ENCODE results near the gene ATP6V0E1.
"Not testable (repeated sequence)": the region's sequence is repeated elsewhere in the genome, so short reads cannot be mapped to it uniquely, and the experiment has no call there.

The ATP6V0E1 gene

DNA sequence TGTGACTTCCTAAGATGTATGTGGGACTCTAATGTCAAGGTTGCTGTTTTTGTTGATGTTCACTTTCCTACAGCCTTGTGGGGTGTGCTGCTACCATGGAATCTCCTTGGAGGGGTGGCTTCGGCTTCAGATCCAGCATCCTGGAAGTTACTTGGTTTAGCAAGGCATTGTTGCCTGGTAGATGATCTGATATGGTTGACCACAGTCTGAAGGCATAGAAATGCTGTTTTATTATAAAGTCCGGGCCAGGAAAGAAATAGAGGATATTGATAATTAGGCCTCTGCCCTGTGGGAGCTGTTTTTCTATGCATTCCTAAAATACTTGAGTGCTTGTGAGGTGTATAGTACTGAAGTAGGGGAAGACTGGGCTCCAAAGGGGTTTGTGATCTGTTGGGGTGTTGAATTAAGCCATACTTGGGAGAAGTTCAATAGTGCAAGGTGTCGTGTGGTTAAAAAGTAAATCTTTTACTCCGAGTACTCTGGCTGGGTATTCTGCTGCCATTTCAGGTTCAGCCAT is 45.3 kb downstream of the ATP6V0E1 start:
- Histone ChIP-seq H3K27ac (ENCODE audit: low read depth, low read length) (no peak overlapping the region), H3K9ac (ENCODE audit: low read depth in 1 of 2, low read length in 2 of 2) (no peak overlapping the region), H3K4me1 (ENCODE audit: control insufficient read depth in 1 of 2, insufficient read depth in 2 of 2, low read length in 2 of 2) (peaks cover 14 to 21% of the 10 kb centered on the region in 2 donors), H3K9me3 (ENCODE audit: control insufficient read depth in 1 of 2, low read length in 2 of 2) (no peaks in the 10 kb centered on the region), H3K36me3 (ENCODE audit: control insufficient read depth in 1 of 2, insufficient read depth in 2 of 2, low read length in 2 of 2) (peaks cover 0 to 12% of the 10 kb centered on the region in 2 donors), H3K27me3 (ENCODE audit: control insufficient read depth in 1 of 2, insufficient read depth in 2 of 2, low read length in 2 of 2) (no peaks in the 10 kb centered on the region), H3K4me3 (ENCODE audit: low read depth in 1 of 2, low read length in 2 of 2) (no peak overlapping the region)

- H3K9me3 ChIP-seq (ENCODE audit: control insufficient read depth in 1 of 2, low read length in 2 of 2), result no peaks in the 10 kb centered on the region
- no peaks in the 10 kb centered on the region for H3K27me3 ChIP-seq (ENCODE audit: control insufficient read depth in 1 of 2, insufficient read depth in 2 of 2, low read length in 2 of 2)
- peaks cover 0 to 18% of the 10 kb centered on the region in 2 donors for H3K36me3 ChIP-seq (ENCODE audit: control insufficient read depth in 1 of 2, insufficient read depth in 2 of 2, low read length in 2 of 2)
- H3K4me3 ChIP-seq (ENCODE audit: low read depth in 1 of 2, low read length in 2 of 2), result no peak overlapping the region
- peaks cover 18 to 21% of the 10 kb centered on the region in 2 donors for H3K4me1 ChIP-seq (ENCODE audit: control insufficient read depth in 1 of 2, insufficient read depth in 2 of 2, low read length in 2 of 2)
- no peak overlapping the region for H3K9ac ChIP-seq (ENCODE audit: low read depth in 1 of 2, low read length in 2 of 2)
- peak overlapping the region; percentile 23 for H3K27ac ChIP-seq (ENCODE audit: low read depth, low read length)
These were observed 45.9 kb downstream of the ATP6V0E1 start for GRCh38 chr5:173029499-173029921.

GRCh38 chr5:173032096-173032495 is 48.5 kb downstream of the ATP6V0E1 start:
- not testable (repeated sequence) for H3K9ac ChIP-seq (ENCODE audit: low read depth in 1 of 2, low read length in 2 of 2); H3K27me3 ChIP-seq (ENCODE audit: control insufficient read depth in 1 of 2, insufficient read depth in 2 of 2, low read length in 2 of 2); H3K27ac ChIP-seq (ENCODE audit: low read depth, low read length); H3K9me3 ChIP-seq (ENCODE audit: control insufficient read depth in 1 of 2, low read length in 2 of 2); H3K4me3 ChIP-seq (ENCODE audit: low read depth in 1 of 2, low read length in 2 of 2)
- peaks cover 0 to 21% of the 10 kb centered on the region in 2 donors for H3K36me3 ChIP-seq (ENCODE audit: control insufficient read depth in 1 of 2, insufficient read depth in 2 of 2, low read length in 2 of 2)
- peaks cover 28 to 30% of the 10 kb centered on the region in 2 donors for H3K4me1 ChIP-seq (ENCODE audit: control insufficient read depth in 1 of 2, insufficient read depth in 2 of 2, low read length in 2 of 2)

DNA sequence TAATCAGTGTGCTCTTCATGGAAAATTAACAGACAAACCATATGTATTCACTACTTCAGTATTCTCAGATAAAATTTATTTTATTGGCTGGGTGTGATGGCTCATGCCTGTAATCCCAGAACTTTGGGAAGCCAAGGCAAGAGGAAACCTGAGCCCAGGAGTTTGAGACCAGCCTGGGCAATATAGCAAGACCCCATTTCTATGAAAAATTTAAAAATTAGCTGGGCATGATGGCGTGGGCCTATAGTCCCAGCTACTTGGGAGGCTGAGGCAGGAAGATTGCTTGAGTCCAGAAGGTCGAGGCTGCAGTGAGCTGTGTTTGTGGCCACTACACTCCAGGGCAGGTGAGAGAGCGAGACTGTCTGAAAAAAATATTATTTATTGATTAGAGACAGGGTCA is 49.2 kb downstream of the ATP6V0E1 start:
- H3K4me3 ChIP-seq (ENCODE audit: low read depth in 1 of 2, low read length in 2 of 2), result no peak overlapping the region
- H3K9ac ChIP-seq (ENCODE audit: low read depth in 1 of 2, low read length in 2 of 2), result no peak overlapping the region
- no peaks in the 10 kb centered on the region for H3K27me3 ChIP-seq (ENCODE audit: control insufficient read depth in 1 of 2, insufficient read depth in 2 of 2, low read length in 2 of 2)
- no peaks in the 10 kb centered on the region for H3K9me3 ChIP-seq (ENCODE audit: control insufficient read depth in 1 of 2, low read length in 2 of 2)
- peaks cover 28 to 29% of the 10 kb centered on the region in 2 donors for H3K4me1 ChIP-seq (ENCODE audit: control insufficient read depth in 1 of 2, insufficient read depth in 2 of 2, low read length in 2 of 2)
- H3K27ac ChIP-seq (ENCODE audit: low read depth, low read length), result no peak overlapping the region
- H3K36me3 ChIP-seq (ENCODE audit: control insufficient read depth in 1 of 2, insufficient read depth in 2 of 2, low read length in 2 of 2), result peaks cover 0 to 21% of the 10 kb centered on the region in 2 donors

DNA sequence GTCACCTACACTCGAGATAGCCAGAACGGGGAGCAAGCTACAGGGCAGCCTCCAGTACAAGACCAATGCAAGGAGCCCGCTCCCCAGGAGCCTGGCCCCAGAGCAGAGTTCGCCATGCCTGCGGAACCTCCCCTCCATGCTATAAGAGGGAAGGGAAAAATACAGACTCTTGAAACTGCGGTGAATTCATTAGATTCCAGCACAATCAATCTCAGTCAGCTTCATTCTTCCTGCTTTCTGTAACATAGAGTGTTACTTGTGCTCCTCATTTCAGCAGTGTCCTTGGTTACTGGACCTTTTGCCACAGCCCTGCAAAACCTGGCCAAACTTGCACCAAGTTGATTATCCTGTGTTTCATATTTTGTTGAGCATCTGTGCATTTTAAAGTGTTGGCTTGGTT is 50.4 kb downstream of the ATP6V0E1 start:
- H3K27ac ChIP-seq (ENCODE audit: low read depth, low read length), result no peak overlapping the region
- peaks cover 19 to 24% of the 10 kb centered on the region in 2 donors for H3K4me1 ChIP-seq (ENCODE audit: control insufficient read depth in 1 of 2, insufficient read depth in 2 of 2, low read length in 2 of 2)
- no peak overlapping the region for H3K4me3 ChIP-seq (ENCODE audit: low read depth in 1 of 2, low read length in 2 of 2)
- peaks cover 0 to 17% of the 10 kb centered on the region in 2 donors for H3K36me3 ChIP-seq (ENCODE audit: control insufficient read depth in 1 of 2, insufficient read depth in 2 of 2, low read length in 2 of 2)
- H3K9ac ChIP-seq (ENCODE audit: low read depth in 1 of 2, low read length in 2 of 2), result no peak overlapping the region
- H3K27me3 ChIP-seq (ENCODE audit: control insufficient read depth in 1 of 2, insufficient read depth in 2 of 2, low read length in 2 of 2), result no peaks in the 10 kb centered on the region
- H3K9me3 ChIP-seq (ENCODE audit: control insufficient read depth in 1 of 2, low read length in 2 of 2), result no peaks in the 10 kb centered on the region

DNA sequence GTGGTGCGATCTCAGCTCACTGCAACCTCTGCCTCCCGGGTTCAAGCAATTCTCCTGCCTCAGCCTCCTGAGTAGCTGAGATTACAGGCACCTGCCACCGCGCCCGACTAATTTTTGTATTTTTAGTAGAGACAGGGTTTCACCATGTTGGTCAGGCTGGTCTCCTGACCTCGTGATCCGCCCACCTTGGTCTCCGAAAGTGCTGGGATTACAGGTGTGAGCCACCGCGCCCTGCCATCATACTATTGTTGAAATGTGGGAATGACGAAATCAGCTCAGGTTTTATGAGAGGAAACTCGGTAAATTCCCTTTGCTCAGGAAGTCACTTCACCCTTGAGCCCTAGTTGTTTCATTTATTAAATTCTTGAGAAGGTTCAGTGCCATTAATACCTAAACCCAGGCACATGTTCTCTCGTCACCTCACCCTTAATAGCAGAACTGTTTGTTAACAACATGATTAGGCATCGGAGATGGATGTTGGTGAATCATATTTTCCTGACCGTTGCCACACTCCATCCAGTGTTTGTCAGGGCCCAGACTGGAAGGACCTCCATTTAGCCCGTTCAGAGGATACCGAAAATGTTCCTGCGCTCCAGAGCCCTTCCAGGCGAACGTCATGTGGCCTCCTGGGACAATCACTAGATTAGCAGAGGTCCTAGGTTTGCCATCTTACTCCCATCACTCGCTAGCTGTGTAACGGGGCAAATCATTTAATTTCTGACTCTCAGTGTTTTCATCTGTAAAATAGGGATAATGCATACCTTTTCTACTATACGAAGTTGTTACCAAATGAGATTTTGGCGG is 52.5 kb downstream of the ATP6V0E1 start:
- Histone ChIP-seq H3K27ac (ENCODE audit: low read depth, low read length) (peak overlapping the region; percentile 64), H3K27me3 (ENCODE audit: control insufficient read depth in 1 of 2, insufficient read depth in 2 of 2, low read length in 2 of 2) (no peaks in the 10 kb centered on the region), H3K9ac (ENCODE audit: low read depth in 1 of 2, low read length in 2 of 2) (no peak overlapping the region), H3K4me3 (ENCODE audit: low read depth in 1 of 2, low read length in 2 of 2) (no peak overlapping the region), H3K9me3 (ENCODE audit: control insufficient read depth in 1 of 2, low read length in 2 of 2) (no peaks in the 10 kb centered on the region), H3K36me3 (ENCODE audit: control insufficient read depth in 1 of 2, insufficient read depth in 2 of 2, low read length in 2 of 2) (peaks cover 0 to 17% of the 10 kb centered on the region in 2 donors), H3K4me1 (ENCODE audit: control insufficient read depth in 1 of 2, insufficient read depth in 2 of 2, low read length in 2 of 2) (peaks cover 10 to 14% of the 10 kb centered on the region in 2 donors)

GRCh38 chr5:173039188-173039587 is 55.6 kb downstream of the ATP6V0E1 start:
- H3K9me3 ChIP-seq (ENCODE audit: control insufficient read depth in 1 of 2, low read length in 2 of 2), result no peaks in the 10 kb centered on the region
- H3K27ac ChIP-seq (ENCODE audit: low read depth, low read length), result no peak overlapping the region
- no peak overlapping the region for H3K9ac ChIP-seq (ENCODE audit: low read depth in 1 of 2, low read length in 2 of 2)
- peaks cover 10 to 11% of the 10 kb centered on the region in 2 donors for H3K4me1 ChIP-seq (ENCODE audit: control insufficient read depth in 1 of 2, insufficient read depth in 2 of 2, low read length in 2 of 2)
- H3K27me3 ChIP-seq (ENCODE audit: control insufficient read depth in 1 of 2, insufficient read depth in 2 of 2, low read length in 2 of 2), result no peaks in the 10 kb centered on the region
- H3K36me3 ChIP-seq (ENCODE audit: control insufficient read depth in 1 of 2, insufficient read depth in 2 of 2, low read length in 2 of 2), result peaks cover 0 to 9% of the 10 kb centered on the region in 2 donors
- no peak overlapping the region for H3K4me3 ChIP-seq (ENCODE audit: low read depth in 1 of 2, low read length in 2 of 2)

GRCh38 chr5:173039964-173040363 is 56.4 kb downstream of the ATP6V0E1 start:
- H3K9ac ChIP-seq (ENCODE audit: low read depth in 1 of 2, low read length in 2 of 2), result no peak overlapping the region
- H3K27me3 ChIP-seq (ENCODE audit: control insufficient read depth in 1 of 2, insufficient read depth in 2 of 2, low read length in 2 of 2), result no peaks in the 10 kb centered on the region
- no peak overlapping the region for H3K4me3 ChIP-seq (ENCODE audit: low read depth in 1 of 2, low read length in 2 of 2)
- H3K4me1 ChIP-seq (ENCODE audit: control insufficient read depth in 1 of 2, insufficient read depth in 2 of 2, low read length in 2 of 2), result peaks cover 5 to 10% of the 10 kb centered on the region in 2 donors
- peaks cover 0 to 1% of the 10 kb centered on the region in 2 donors for H3K36me3 ChIP-seq (ENCODE audit: control insufficient read depth in 1 of 2, insufficient read depth in 2 of 2, low read length in 2 of 2)
- H3K9me3 ChIP-seq (ENCODE audit: control insufficient read depth in 1 of 2, low read length in 2 of 2), result no peaks in the 10 kb centered on the region
- H3K27ac ChIP-seq (ENCODE audit: low read depth, low read length), result no peak overlapping the region

- Histone ChIP-seq H3K9me3 (ENCODE audit: control insufficient read depth in 1 of 2, low read length in 2 of 2) (no peaks in the 10 kb centered on the region), H3K9ac (ENCODE audit: low read depth in 1 of 2, low read length in 2 of 2) (no peak overlapping the region), H3K27me3 (ENCODE audit: control insufficient read depth in 1 of 2, insufficient read depth in 2 of 2, low read length in 2 of 2) (no peaks in the 10 kb centered on the region), H3K27ac (ENCODE audit: low read depth, low read length) (no peak overlapping the region), H3K4me1 (ENCODE audit: control insufficient read depth in 1 of 2, insufficient read depth in 2 of 2, low read length in 2 of 2) (no peaks in the 10 kb centered on the region), H3K4me3 (ENCODE audit: low read depth in 1 of 2, low read length in 2 of 2) (no peak overlapping the region), H3K36me3 (ENCODE audit: control insufficient read depth in 1 of 2, insufficient read depth in 2 of 2, low read length in 2 of 2) (no peaks in the 10 kb centered on the region)
These were observed 58.6 kb downstream of the ATP6V0E1 start for GRCh38 chr5:173041881-173042762.

DNA sequence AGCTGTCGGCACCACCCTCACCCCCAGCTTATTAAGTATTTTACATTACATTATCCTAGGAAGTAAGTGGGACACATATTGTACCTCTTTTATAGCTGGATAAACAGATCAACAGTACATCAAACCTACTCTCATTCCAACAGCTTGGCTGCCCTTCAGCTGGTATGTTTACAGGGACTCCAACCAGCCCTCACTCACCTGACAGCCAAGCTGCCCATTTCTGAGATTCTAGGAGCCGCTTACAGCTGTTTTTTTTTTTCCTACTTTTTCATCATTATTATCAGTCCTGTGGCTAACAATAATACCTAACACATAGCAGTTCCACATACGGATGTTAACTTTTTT is 59.2 kb downstream of the ATP6V0E1 start:
- H3K9me3 ChIP-seq (ENCODE audit: control insufficient read depth in 1 of 2, low read length in 2 of 2), result no peaks in the 10 kb centered on the region
- H3K9ac ChIP-seq (ENCODE audit: low read depth in 1 of 2, low read length in 2 of 2), result no peak overlapping the region
- no peak overlapping the region for H3K4me3 ChIP-seq (ENCODE audit: low read depth in 1 of 2, low read length in 2 of 2)
- no peak overlapping the region for H3K27ac ChIP-seq (ENCODE audit: low read depth, low read length)
- H3K4me1 ChIP-seq (ENCODE audit: control insufficient read depth in 1 of 2, insufficient read depth in 2 of 2, low read length in 2 of 2), result no peaks in the 10 kb centered on the region
- no peaks in the 10 kb centered on the region for H3K36me3 ChIP-seq (ENCODE audit: control insufficient read depth in 1 of 2, insufficient read depth in 2 of 2, low read length in 2 of 2)
- no peaks in the 10 kb centered on the region for H3K27me3 ChIP-seq (ENCODE audit: control insufficient read depth in 1 of 2, insufficient read depth in 2 of 2, low read length in 2 of 2)

Data from duodenal mucosa (tissue), 2 donors.